Smooth muscle cell (in vitro differentiated cells): Measurements from ENCODE around the gene TBPL1. TPM values are rescaled to one million over a fixed set of nuclear protein-coding genes. Genes with fewer than 3 reads are reported as not detected.

Experiments used
- DNase-seq: peaks from one replicate; lab custom pipeline; 2025; ENCODE audit not compliant: unreplicated experiment; lab: John Stamatoyannopoulos, UW
- H2AFZ ChIP-seq: fragments of 200-600 bp; sonication (generic); 2 replicates; pipeline ENCODE4 v1.6.0; 2016; ENCODE audit warnings: antibody characterized with exemption, low read depth, mild to moderate bottlenecking
- H3F3A ChIP-seq: fragments of 200-600 bp; sonication (generic); 2 replicates; pipeline ENCODE4 v1.6.0; 2017; ENCODE audit warnings: antibody characterized with exemption, low read depth
- H3K27ac ChIP-seq: fragments of 200-600 bp; sonication (generic); 2 replicates; pipeline ENCODE4 v1.5.1; 2016; ENCODE audit warnings: low read depth, mild to moderate bottlenecking
- H3K27me3 ChIP-seq: fragments of 200-600 bp; sonication (generic); 2 replicates; pipeline ENCODE4 v1.6.1; 2016; ENCODE audit warnings: low read depth, mild to moderate bottlenecking
- H3K36me3 ChIP-seq: fragments of 200-600 bp; sonication (generic); 2 replicates; pipeline ENCODE4 v1.5.1; 2016; ENCODE audit warnings: low read depth
- H3K4me1 ChIP-seq: fragments of 200-600 bp; sonication (generic); 2 replicates; pipeline ENCODE4 v1.5.1; 2016; ENCODE audit warnings: low read depth
- H3K4me2 ChIP-seq: fragments of 200-600 bp; sonication (generic); 2 replicates; pipeline ENCODE4 v1.6.0; 2016; ENCODE audit warnings: mild to moderate bottlenecking
- H3K4me3 ChIP-seq: fragments of 200-600 bp; sonication (generic); 2 replicates; pipeline ENCODE4 v1.5.1; 2016; ENCODE audit warnings: mild to moderate bottlenecking
- H3K79me2 ChIP-seq: fragments of 200-600 bp; sonication (generic); 2 replicates; pipeline ENCODE4 v1.6.0; 2016; ENCODE audit warnings: low read depth, mild to moderate bottlenecking
- H3K9ac ChIP-seq: fragments of 200-600 bp; sonication (generic); 2 replicates; pipeline ENCODE4 v1.6.0; 2016; ENCODE audit warnings: low read depth
- H3K9me3 ChIP-seq: fragments of 200-600 bp; sonication (generic); replicated peaks from 2 replicates; pipeline ENCODE4 v1.5.1; 2016; ENCODE audit warnings: low read depth
- H4K20me1 ChIP-seq: fragments of 200-600 bp; sonication (generic); 2 replicates; pipeline ENCODE4 v1.6.0; 2016; ENCODE audit warnings: low read depth
- CTCF ChIP-seq: fragments of 200-600 bp; sonication (generic); IDR thresholded peaks from 2 replicates; pipeline ENCODE4 v1.5.1; 2017; ENCODE audit warnings: borderline replicate concordance, mild to moderate bottlenecking, antibody characterized with exemption; ENCODE audit not compliant: insufficient read depth, poor library complexity, severe bottlenecking
- WGBS: methylation state at CpG from one replicate; pipeline ENCODE4 v1.1.7; 2016; ENCODE audit warnings: low lambda C conversion rate; 5-methylcytosine and 5-hydroxymethylcytosine counted together
- polyA plus RNA-seq: library from polyadenylated mRNA; unstranded; fragments of >200 nt; fragmentation: Nextera tagmentation; extraction: Ambion mirVana; gene quantifications from 2 replicates; pipeline ENCODE4 v1.2.1, GENCODE V29; 2016
- total RNA-seq: library from RNA; depleted of rRNA; stranded (reverse); fragments of >200 nt; gene quantifications from 2 replicates; pipeline ENCODE4 v1.2.3, GENCODE V29; 2014

TBPL1 gene
- total and polyA plus RNA-seq, 2 experiments from 2014 or later = 35.2 to 46.9 TPM

- TF ChIP-seq CTCF = no peak
- Histone ChIP-seq H3F3A (no peaks in the 10 kb centered on the region), H3K9me3 (no peaks in the 10 kb centered on the region), H3K4me3 (no peak overlapping the region), H3K27me3 (peaks cover 7% of the 10 kb centered on the region), H3K27ac (no peak overlapping the region), H4K20me1 (peaks cover 3% of the 10 kb centered on the region), H3K4me2 (no peak overlapping the region), H3K36me3 (no peaks in the 10 kb centered on the region), H3K79me2 (no peaks in the 10 kb centered on the region), H3K4me1 (no peaks in the 10 kb centered on the region), H3K9ac (no peak overlapping the region), H2AFZ (no peak overlapping the region)
- no peak for DNase-seq
- 62% methylated on average over 3 of the region's 3 CpGs for WGBS
Measured at GRCh38 chr6:133995296-133995695, 42.3 kb downstream of the TBPL1 start.

GRCh38 chr6:133995758-133996157 lies 42.7 kb downstream of the TBPL1 start:
- H3K27me3 ChIP-seq = peaks cover 7% of the 10 kb centered on the region
- no peak for DNase-seq
- no peaks in the 10 kb centered on the region for H3F3A ChIP-seq
- no peak overlapping the region for H2AFZ ChIP-seq
- H4K20me1 ChIP-seq = peaks cover 3% of the 10 kb centered on the region
- no peak for TF ChIP-seq CTCF
- no peaks in the 10 kb centered on the region for H3K79me2 ChIP-seq
- no peak overlapping the region for H3K4me3 ChIP-seq
- no peaks in the 10 kb centered on the region for H3K36me3 ChIP-seq
- no peak overlapping the region for H3K9ac ChIP-seq
- no peaks in the 10 kb centered on the region for H3K9me3 ChIP-seq
- H3K4me1 ChIP-seq = no peaks in the 10 kb centered on the region
- no peak overlapping the region for H3K4me2 ChIP-seq
- no peak overlapping the region for H3K27ac ChIP-seq
- 79% methylated on average over 3 of the region's 3 CpGs for WGBS

- WGBS = 93% methylated on average over 6 of the region's 6 CpGs
- DNase-seq = no peak
- H3K4me2 ChIP-seq = no peak overlapping the region
- H3K27ac ChIP-seq = no peak overlapping the region
- H3F3A ChIP-seq = no peaks in the 10 kb centered on the region
- no peaks in the 10 kb centered on the region for H3K79me2 ChIP-seq
- H3K9ac ChIP-seq = no peak overlapping the region
- peaks cover 7% of the 10 kb centered on the region for H3K27me3 ChIP-seq
- H3K4me1 ChIP-seq = no peaks in the 10 kb centered on the region
- H4K20me1 ChIP-seq = no peaks in the 10 kb centered on the region
- H2AFZ ChIP-seq = no peak overlapping the region
- H3K36me3 ChIP-seq = no peaks in the 10 kb centered on the region
- TF ChIP-seq CTCF = no peak
- H3K4me3 ChIP-seq = no peak overlapping the region
- H3K9me3 ChIP-seq = no peaks in the 10 kb centered on the region
Measured at GRCh38 chr6:133997267-133997666, 44.2 kb downstream of the TBPL1 start.

- Histone ChIP-seq H3K27ac (no peak overlapping the region), H3K9me3 (no peaks in the 10 kb centered on the region), H3K36me3 (no peaks in the 10 kb centered on the region), H3K27me3 (peaks cover 7% of the 10 kb centered on the region), H3K9ac (no peak overlapping the region), H3K4me1 (no peaks in the 10 kb centered on the region), H3F3A (no peaks in the 10 kb centered on the region), H4K20me1 (no peaks in the 10 kb centered on the region), H2AFZ (no peak overlapping the region), H3K79me2 (no peaks in the 10 kb centered on the region), H3K4me2 (no peak overlapping the region), H3K4me3 (no peak overlapping the region)
- DNase-seq = no peak
- no peak for TF ChIP-seq CTCF
Measured at GRCh38 chr6:133999305-133999704, 46.3 kb downstream of the TBPL1 start.
